HFF-Myc (cell line): ENCODE measurements around the gene ROCK1.

Experiments
- DNase-seq: peaks from one replicate; pipeline ENCODE4 v3.0.0-alpha.2; 2011; ENCODE audit warnings: low read depth; ENCODE audit errors: extremely low read depth
- H3K4me3 ChIP-seq: replicated peaks from 2 replicates; pipeline ENCODE4 v1.5.1; 2011; ENCODE audit warnings: low read depth, mild to moderate bottlenecking, control low read depth, low read length
- CTCF ChIP-seq: IDR thresholded peaks from 2 replicates; pipeline ENCODE4 v1.5.1; 2012; ENCODE audit warnings: mild to moderate bottlenecking, low read depth, low read length, control low read depth; ENCODE audit errors: missing control alignments

ROCK1 gene

GRCh38 chr18:20997371-20997770 lies 114.2 kb downstream of the ROCK1 start:
- H3K4me3 ChIP-seq = no peak overlapping the region
- no peak for DNase-seq
- TF ChIP-seq CTCF = no peak

- no peak for TF ChIP-seq CTCF
- no peak for DNase-seq
- no peak overlapping the region for H3K4me3 ChIP-seq
These were observed 115.2 kb downstream of the ROCK1 start for GRCh38 chr18:20996418-20996817.

- no peak for TF ChIP-seq CTCF
- no peak for DNase-seq
- no peak overlapping the region for H3K4me3 ChIP-seq
These were observed 122.9 kb downstream of the ROCK1 start for GRCh38 chr18:20988726-20989125.

GRCh38 chr18:20975077-20975476 lies 136.5 kb downstream of the ROCK1 start:
- no peak for TF ChIP-seq CTCF
- H3K4me3 ChIP-seq = no peak overlapping the region
- DNase-seq = no peak

- peak; percentile 12 for DNase-seq
- TF ChIP-seq CTCF = peak; percentile 55
- no peak overlapping the region for H3K4me3 ChIP-seq
These were observed 139.7 kb downstream of the ROCK1 start for GRCh38 chr18:20971886-20972267.

- DNase-seq = no peak
- no peak for TF ChIP-seq CTCF
These were observed 144.8 kb downstream of the ROCK1 start for GRCh38 chr18:20966795-20967194.

GRCh38 chr18:20963027-20963426 lies 148.6 kb downstream of the ROCK1 start:
- no peak for DNase-seq
- no peak for TF ChIP-seq CTCF

More at GRCh38 chr18:20966795-20967194, 144.8 kb downstream of the ROCK1 start:
- H3K4me3 ChIP-seq = no peak overlapping the region

More at GRCh38 chr18:20963027-20963426, 148.6 kb downstream of the ROCK1 start:
- H3K4me3 ChIP-seq = no peak overlapping the region
